Suprapubic skin (tissue), 3 donors: ENCODE data around the gene TRIM66.

ENCODE experiments used
- CTCF ChIP-seq, 2 donors: fragments of 200-600 bp in 1 of 2; fragments of 450-650 bp in 1 of 2; sonication (generic) in 1 of 2; IDR thresholded peaks; one replicate each; pipeline ENCODE4 v1.5.1; 2016 to 2019; ENCODE audit warnings: antibody characterized with exemption in 2 of 2, mild to moderate bottlenecking in 1 of 2, moderate library complexity in 1 of 2
- POLR2A ChIP-seq, 2 donors: fragments of 450-650 bp; IDR thresholded peaks; one replicate each; pipeline ENCODE4 v1.6.1; 2017; ENCODE audit warnings: antibody characterized with exemption in 2 of 2, mild to moderate bottlenecking in 2 of 2, moderate library complexity in 2 of 2

- TF ChIP-seq POLR2A (IDR thresholded peaks at IDR 0.05) (no peak), CTCF (IDR thresholded peaks at IDR 0.05) (no peak)
Measured at GRCh38 chr11:8729837-8730696, 47.6 kb upstream of the TRIM66 start.
